Panc1 (cell line): Measurements from ENCODE around the gene MARK2. TPM values are rescaled to one million over a fixed set of nuclear protein-coding genes. Genes with fewer than 3 reads are reported as not detected.

ENCODE experiments used
- ATAC-seq: fragments of 200-7000 bp; cut with Tn5 transposase; 2 replicates; pipeline ENCODE4 v1.9.1; 2020; ENCODE audit warnings: mild to moderate bottlenecking, moderate library complexity
- BruUV-seq: library from RNA; stranded (reverse); fragments of 400-500 nt; replicated peaks from 2 replicates; lab custom pipeline; 2021; lab: Mats Ljungman, UMichigan
- CTCF ChIA-PET: fragments of 300-600 bp; sonication (Branson Sonifier 250); formaldehyde crosslinking; loops from one replicate; lab custom pipeline; 2022; ENCODE audit warnings: antibody characterized with exemption; lab: Charles Lee
- POLR2A ChIA-PET: fragments of 300-600 bp; sonication (Branson Sonifier 250); formaldehyde crosslinking; loops from one replicate; lab custom pipeline; 2022; ENCODE audit warnings: antibody characterized with exemption; lab: Charles Lee
- DNase-seq: peaks from one replicate; pipeline ENCODE4 v3.0.0-alpha.2; 2010; ENCODE audit warnings: low read depth, low spot score
- H3K27ac ChIP-seq: 2 replicates; pipeline ENCODE4 v1.5.1; 2011; ENCODE audit warnings: mild to moderate bottlenecking, low read length, inconsistent platforms
- H3K27me3 ChIP-seq: fragments of 200-500 bp; sonication (Bioruptor generic); 2 replicates; pipeline ENCODE4 v1.6.0; 2014; ENCODE audit warnings: low read length, inconsistent platforms; ENCODE audit not compliant: control insufficient read depth, insufficient read depth
- H3K36me3 ChIP-seq: fragments of 200-500 bp; sonication (Bioruptor generic); 2 replicates; pipeline ENCODE4 v1.5.1; 2014; ENCODE audit warnings: inconsistent platforms, mild to moderate bottlenecking, low read length, moderate library complexity; ENCODE audit not compliant: control insufficient read depth, insufficient read depth
- H3K4me1 ChIP-seq: 2 replicates; pipeline ENCODE4 v1.5.1; 2011; ENCODE audit warnings: inconsistent platforms, mild to moderate bottlenecking, low read length, moderate library complexity; ENCODE audit not compliant: control insufficient read depth, insufficient read depth
- H3K4me3 ChIP-seq, 2 experiments: 2 replicates each; pipeline ENCODE4 v1.5.1; 2011 to 2012; ENCODE audit warnings: low read depth in 2 of 2, low read length in 2 of 2, mild to moderate bottlenecking in 2 of 2, inconsistent platforms in 1 of 2, moderate library complexity in 1 of 2
- H3K9me3 ChIP-seq: fragments of 200-500 bp; sonication (Bioruptor generic); 2 replicates; pipeline ENCODE4 v1.5.1; 2014; ENCODE audit warnings: low read depth, mild to moderate bottlenecking, inconsistent platforms, low read length, moderate library complexity; ENCODE audit not compliant: control insufficient read depth, insufficient read depth
- CTCF ChIP-seq: fragments of 450-650 bp; IDR thresholded peaks from 2 replicates; pipeline ENCODE4 v1.5.1; 2017; ENCODE audit warnings: mild to moderate bottlenecking
- POLR2AphosphoS5 ChIP-seq: IDR thresholded peaks from 2 replicates; pipeline ENCODE4 v1.6.1; 2012; ENCODE audit warnings: mild to moderate bottlenecking, low read depth, low read length, moderate library complexity
- REST ChIP-seq, 2 experiments: IDR thresholded peaks; 2 replicates each; pipeline ENCODE4 v1.6.1; 2011 to 2012; ENCODE audit warnings: low read depth in 2 of 2, control low read depth in 1 of 2, low read length in 1 of 2, mild to moderate bottlenecking in 1 of 2, moderate library complexity in 1 of 2; ENCODE audit not compliant: insufficient read depth in 1 of 2
- SIN3A ChIP-seq: IDR thresholded peaks from 2 replicates; pipeline ENCODE4 v1.6.1; 2012; ENCODE audit warnings: low read depth, mild to moderate bottlenecking, low read length, moderate library complexity, borderline replicate concordance; ENCODE audit not compliant: insufficient read depth
- TCF7L2 ChIP-seq: IDR thresholded peaks from 2 replicates; pipeline ENCODE4 v1.6.1; 2011; ENCODE audit warnings: mild to moderate bottlenecking, low read depth, low read length, inconsistent platforms
- in situ Hi-C: cut with HindIII; loops from 2 replicates; pipeline ENCODE4 v1.10.0; 2016; ENCODE audit warnings: low sequenced_read_pairs, low pct_unique_long_range_greater_than_20kb
- intact Hi-C: fragments of 100-400 bp; cut with micrococcal nuclease; formaldehyde crosslinking; loops from one replicate; pipeline ENCODE4 v1.10.0; 2022; ENCODE audit not compliant: unreplicated experiment
- total RNA-seq: library from RNA; stranded (reverse); gene quantifications from one replicate; pipeline ENCODE4 v1.2.1, GENCODE V29; 2021; ENCODE audit not compliant: unreplicated experiment

MARK2 gene
- total RNA-seq, 1 experiment from 2014 or later: 41.1 TPM

GRCh38 chr11:63907808-63908530 is 69.1 kb downstream of the MARK2 start:
- no peaks in the 10 kb centered on the region for H3K27me3 ChIP-seq
- H3K36me3 ChIP-seq: peaks cover 2% of the 10 kb centered on the region
- peak; percentile 33 for TF ChIP-seq CTCF
- TF ChIP-seq REST (IDR thresholded peaks at IDR 0.05; ENCODE audit: insufficient read depth in 1 of 2, low read depth in 2 of 2, low read length in 1 of 2): no peak
- no peak for TF ChIP-seq TCF7L2
- in situ Hi-C loops (no loop called here), intact Hi-C loops (no loop called here)
- ATAC-seq: no peak; the same call in 1 of the 2 replicates
- POLR2A ChIA-PET: no interaction called here
- H3K4me3 ChIP-seq: no peak overlapping the region
- BruUV-seq: no TSS peak
- no peak for DNase-seq
- no peak overlapping the region for H3K27ac ChIP-seq
- no peaks in the 10 kb centered on the region for H3K9me3 ChIP-seq
- peaks cover 9% of the 10 kb centered on the region for H3K4me1 ChIP-seq
- CTCF ChIA-PET: no interaction called here

- ChIA-PET CTCF (no interaction called here), POLR2A (no interaction called here)
- intact Hi-C loops (no loop called here), in situ Hi-C loops (no loop called here)
- no peak for TF ChIP-seq SIN3A
- TF ChIP-seq POLR2AphosphoS5: no peak
- TF ChIP-seq TCF7L2: no peak
- no peak for TF ChIP-seq CTCF
- TF ChIP-seq REST (IDR thresholded peaks at IDR 0.05; ENCODE audit: insufficient read depth in 1 of 2, low read depth in 2 of 2, low read length in 1 of 2): no peak
- peaks cover 9% of the 10 kb centered on the region for H3K4me1 ChIP-seq
- peaks cover 2% of the 10 kb centered on the region; the same call in 1 of the 2 replicates for H3K36me3 ChIP-seq
- ATAC-seq (no peak), DNase-seq (no peak)
- no TSS peak for BruUV-seq
- H3K27me3 ChIP-seq: no peaks in the 10 kb centered on the region
- H3K4me3 ChIP-seq: no peak overlapping the region
- no peaks in the 10 kb centered on the region for H3K9me3 ChIP-seq
- H3K27ac ChIP-seq: no peak overlapping the region
Measured at GRCh38 chr11:63908631-63909401, 69.9 kb downstream of the MARK2 start.
